HepG2 (cell line): ENCODE measurements around the gene STAT4. TPM values are rescaled to one million over a fixed set of nuclear protein-coding genes. Genes with fewer than 3 reads are reported as not detected.
A peak's percentile ranks its signal among the peaks of the same experiment; 100 is the strongest.

Source experiments
- ATRX ChIP-seq: sonication (generic); formaldehyde crosslinking; IDR thresholded peaks from 2 replicates; pipeline ENCODE4 v1.4.0; 2020; ENCODE audit warnings: missing genetic modification reagents, borderline replicate concordance
- FOXO1 ChIP-seq: sonication (generic); formaldehyde crosslinking; IDR thresholded peaks from 2 replicates; pipeline ENCODE4 v1.4.0; 2020; ENCODE audit warnings: missing genetic modification reagents
- MTA1 ChIP-seq: sonication (generic); formaldehyde crosslinking; IDR thresholded peaks from 2 replicates; pipeline ENCODE4 v1.4.0; 2020; ENCODE audit warnings: missing genetic modification reagents, mild to moderate bottlenecking, borderline replicate concordance
- SRSF4 ChIP-seq: fragments of 200-400 bp; formaldehyde crosslinking; IDR thresholded peaks from one replicate; pipeline ENCODE4 v1.6.1; 2018; ENCODE audit warnings: mild to moderate bottlenecking, low read depth, low read length, moderate library complexity; ENCODE audit not compliant: poor library complexity, severe bottlenecking
- TCF12 ChIP-seq, 2 experiments: fragments of 450-650 bp in 1 of 2; sonication (generic) in 1 of 2; formaldehyde crosslinking in 1 of 2; IDR thresholded peaks; 2 replicates each; pipeline versions ENCODE4 v1.6.1 to v1.8.0; 2017 to 2022; ENCODE audit warnings: antibody characterized with exemption in 1 of 2, mild to moderate bottlenecking in 1 of 2, missing genetic modification reagents in 1 of 2, moderate library complexity in 1 of 2
- TEAD3 ChIP-seq: optimal IDR thresholded peaks from 2 replicates; pipeline ENCODE3; 2016; ENCODE audit warnings: borderline replicate concordance
- THAP8 ChIP-seq: sonication (generic); formaldehyde crosslinking; IDR thresholded peaks from 2 replicates; pipeline ENCODE4 v1.5.1; 2020; ENCODE audit warnings: missing genetic modification reagents, mild to moderate bottlenecking, borderline replicate concordance
- UBTF ChIP-seq: sonication (generic); formaldehyde crosslinking; IDR thresholded peaks from 2 replicates; pipeline ENCODE4 v1.4.0; 2020; ENCODE audit warnings: mild to moderate bottlenecking, missing genetic modification reagents
- XRCC5 ChIP-seq: fragments of 200-400 bp; formaldehyde crosslinking; optimal IDR thresholded peaks from 2 replicates; pipeline ENCODE3; 2017; ENCODE audit warnings: mild to moderate bottlenecking, low read length
- YY1 ChIP-seq: IDR thresholded peaks from 2 replicates; pipeline ENCODE4 v1.6.1; 2011; ENCODE audit warnings: low read length, low read depth, moderate library complexity, mild to moderate bottlenecking; ENCODE audit not compliant: insufficient read depth, insufficient replicate concordance
- ZNF496 ChIP-seq: sonication (generic); formaldehyde crosslinking; IDR thresholded peaks from 2 replicates; pipeline ENCODE4 v1.8.1; 2023; ENCODE audit warnings: mild to moderate bottlenecking, moderate library complexity, missing genetic modification reagents; ENCODE audit not compliant: insufficient replicate concordance
- ZNF580 ChIP-seq: IDR thresholded peaks from 2 replicates; pipeline ENCODE4 v1.6.1; 2016; ENCODE audit warnings: low read depth, borderline replicate concordance
- polyA plus RNA-seq, 8 experiments: library from polyadenylated mRNA; depleted of rRNA in 3 of 8; stranded (reverse) in 7 of 8; unstranded in 1 of 8; fragments of >200 nt; fragmentation: Illumina TruSeq in 4 of 8; extraction: Trizol in 4 of 8; gene quantifications; 2 replicates each; pipeline versions ENCODE4 v1.2.1 to v1.2.3, GENCODE V29; 2011 to 2016; ENCODE audit warnings: low read depth in 4 of 8, missing spikeins in 1 of 8, mixed read lengths in 1 of 8; ENCODE audit not compliant: insufficient read depth in 1 of 8
- total RNA-seq, 5 experiments: library from RNA; depleted of rRNA; stranded (reverse); fragments of >200 nt; fragmentation: Illumina TruSeq; extraction: Trizol; gene quantifications; 2 replicates each; pipeline ENCODE4 v1.2.3, GENCODE V29; 2016; ENCODE audit warnings: low read depth in 1 of 5
- TF ChIP-seq, protein P1 (sequence below): sonication (generic); formaldehyde crosslinking; IDR thresholded peaks from 2 replicates; pipeline ENCODE4 v1.4.0; 2020; ENCODE audit warnings: missing genetic modification reagents
- TF ChIP-seq, protein P2 (sequence below): sonication (generic); formaldehyde crosslinking; IDR thresholded peaks from 2 replicates; pipeline ENCODE4 v1.8.1; 2023; ENCODE audit warnings: missing genetic modification reagents, inconsistent platforms, borderline replicate concordance
- TF ChIP-seq, protein P3 (sequence below): sonication (generic); formaldehyde crosslinking; IDR thresholded peaks from 2 replicates; pipeline ENCODE4 v1.9.0; 2021; ENCODE audit warnings: missing genetic modification reagents, borderline replicate concordance
- TF ChIP-seq, protein P4 (sequence below): sonication (generic); formaldehyde crosslinking; IDR thresholded peaks from 2 replicates; pipeline ENCODE4 v1.9.0; 2021; ENCODE audit warnings: missing genetic modification reagents, mild to moderate bottlenecking, borderline replicate concordance

The STAT4 gene
- total and polyA plus RNA-seq, 2 of the 13 experiments (the other 11 are each of a cell fraction or from before 2014, with no cell fraction given) = 0.37 TPM; not detected in 1

DNA sequence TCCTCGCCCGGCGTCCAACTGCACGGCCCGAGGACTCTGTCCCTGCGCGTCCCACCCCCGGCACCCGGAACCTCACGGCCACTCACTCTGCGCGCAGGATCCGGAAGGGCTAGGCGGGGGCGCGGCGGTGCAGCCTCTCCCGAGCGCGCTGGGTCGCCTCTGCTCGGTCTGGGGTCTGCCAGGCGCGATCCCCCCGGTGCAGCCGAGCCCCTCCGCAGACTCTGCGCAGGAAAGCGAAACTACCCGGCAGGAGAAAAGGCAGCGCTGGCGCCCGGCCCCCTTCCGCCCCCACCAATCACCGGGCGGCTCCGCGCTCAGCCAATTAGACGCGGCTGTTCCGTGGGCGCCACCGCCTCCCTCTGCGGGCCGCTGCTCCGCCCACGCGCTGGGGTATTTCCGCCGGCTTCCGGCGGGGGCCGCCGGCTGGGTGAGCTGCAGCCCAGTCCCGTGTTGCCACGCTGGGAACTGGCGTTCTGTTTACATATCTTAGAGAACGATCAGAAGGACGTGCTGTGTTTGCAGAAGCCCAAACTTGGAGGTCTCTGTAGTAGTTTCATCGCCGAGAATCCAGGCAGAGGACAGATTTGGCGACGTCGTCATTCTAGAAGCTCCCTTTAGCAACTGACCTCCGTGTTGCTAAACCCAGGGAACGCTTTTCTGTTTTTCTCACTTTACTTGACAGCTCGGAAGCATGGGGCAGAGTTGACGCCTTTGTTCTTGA, 136.7 kb downstream of the STAT4 start, which contains the start of gene STAT1 (continued):
- TF ChIP-seq UBTF (CRISPR knock-in tag) (peak; percentile 92), ZNF580 (CRISPR knock-in tag) (peak; percentile 97), TCF12 (IDR thresholded peaks at IDR 0.05) (no peak), TCF12 (CRISPR knock-in tag; IDR thresholded peaks at IDR 0.05) (peak; percentile 86), ZNF496 (CRISPR knock-in tag) (no peak), YY1 (peak; percentile 85), ATRX (CRISPR knock-in tag) (peak; percentile 35; the same call in 1 of the 2 replicates), SRSF4 (no peak), MTA1 (CRISPR knock-in tag) (peak; percentile 93; the same call in 1 of the 2 replicates), THAP8 (CRISPR knock-in tag) (peak; percentile 97; the same call in 1 of the 2 replicates), XRCC5 (peak; percentile 98), TEAD3 (CRISPR knock-in tag) (peak; percentile 92), FOXO1 (peak; percentile 86)
- TF ChIP-seq, protein P1, sequence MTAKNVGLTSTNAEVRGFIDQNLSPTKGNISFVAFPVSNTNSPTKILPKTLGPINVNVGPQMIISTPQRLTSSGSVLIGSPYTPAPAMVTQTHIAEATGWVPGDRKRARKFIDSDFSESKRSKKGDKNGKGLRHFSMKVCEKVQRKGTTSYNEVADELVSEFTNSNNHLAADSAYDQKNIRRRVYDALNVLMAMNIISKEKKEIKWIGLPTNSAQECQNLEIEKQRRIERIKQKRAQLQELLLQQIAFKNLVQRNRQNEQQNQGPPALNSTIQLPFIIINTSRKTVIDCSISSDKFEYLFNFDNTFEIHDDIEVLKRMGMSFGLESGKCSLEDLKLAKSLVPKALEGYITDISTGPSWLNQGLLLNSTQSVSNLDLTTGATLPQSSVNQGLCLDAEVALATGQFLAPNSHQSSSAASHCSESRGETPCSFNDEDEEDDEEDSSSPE = peak; percentile 98
- TF ChIP-seq, protein P2, sequence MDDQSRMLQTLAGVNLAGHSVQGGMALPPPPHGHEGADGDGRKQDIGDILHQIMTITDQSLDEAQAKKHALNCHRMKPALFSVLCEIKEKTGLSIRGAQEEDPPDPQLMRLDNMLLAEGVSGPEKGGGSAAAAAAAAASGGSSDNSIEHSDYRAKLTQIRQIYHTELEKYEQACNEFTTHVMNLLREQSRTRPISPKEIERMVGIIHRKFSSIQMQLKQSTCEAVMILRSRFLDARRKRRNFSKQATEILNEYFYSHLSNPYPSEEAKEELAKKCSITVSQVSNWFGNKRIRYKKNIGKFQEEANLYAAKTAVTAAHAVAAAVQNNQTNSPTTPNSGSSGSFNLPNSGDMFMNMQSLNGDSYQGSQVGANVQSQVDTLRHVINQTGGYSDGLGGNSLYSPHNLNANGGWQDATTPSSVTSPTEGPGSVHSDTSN (CRISPR knock-in tag) = no peak
- TF ChIP-seq, protein P3, sequence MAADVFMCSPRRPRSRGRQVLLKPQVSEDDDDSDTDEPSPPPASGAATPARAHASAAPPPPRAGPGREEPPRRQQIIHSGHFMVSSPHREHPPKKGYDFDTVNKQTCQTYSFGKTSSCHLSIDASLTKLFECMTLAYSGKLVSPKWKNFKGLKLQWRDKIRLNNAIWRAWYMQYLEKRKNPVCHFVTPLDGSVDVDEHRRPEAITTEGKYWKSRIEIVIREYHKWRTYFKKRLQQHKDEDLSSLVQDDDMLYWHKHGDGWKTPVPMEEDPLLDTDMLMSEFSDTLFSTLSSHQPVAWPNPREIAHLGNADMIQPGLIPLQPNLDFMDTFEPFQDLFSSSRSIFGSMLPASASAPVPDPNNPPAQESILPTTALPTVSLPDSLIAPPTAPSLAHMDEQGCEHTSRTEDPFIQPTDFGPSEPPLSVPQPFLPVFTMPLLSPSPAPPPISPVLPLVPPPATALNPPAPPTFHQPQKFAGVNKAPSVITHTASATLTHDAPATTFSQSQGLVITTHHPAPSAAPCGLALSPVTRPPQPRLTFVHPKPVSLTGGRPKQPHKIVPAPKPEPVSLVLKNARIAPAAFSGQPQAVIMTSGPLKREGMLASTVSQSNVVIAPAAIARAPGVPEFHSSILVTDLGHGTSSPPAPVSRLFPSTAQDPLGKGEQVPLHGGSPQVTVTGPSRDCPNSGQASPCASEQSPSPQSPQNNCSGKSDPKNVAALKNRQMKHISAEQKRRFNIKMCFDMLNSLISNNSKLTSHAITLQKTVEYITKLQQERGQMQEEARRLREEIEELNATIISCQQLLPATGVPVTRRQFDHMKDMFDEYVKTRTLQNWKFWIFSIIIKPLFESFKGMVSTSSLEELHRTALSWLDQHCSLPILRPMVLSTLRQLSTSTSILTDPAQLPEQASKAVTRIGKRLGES = no peak
- TF ChIP-seq, protein P4, sequence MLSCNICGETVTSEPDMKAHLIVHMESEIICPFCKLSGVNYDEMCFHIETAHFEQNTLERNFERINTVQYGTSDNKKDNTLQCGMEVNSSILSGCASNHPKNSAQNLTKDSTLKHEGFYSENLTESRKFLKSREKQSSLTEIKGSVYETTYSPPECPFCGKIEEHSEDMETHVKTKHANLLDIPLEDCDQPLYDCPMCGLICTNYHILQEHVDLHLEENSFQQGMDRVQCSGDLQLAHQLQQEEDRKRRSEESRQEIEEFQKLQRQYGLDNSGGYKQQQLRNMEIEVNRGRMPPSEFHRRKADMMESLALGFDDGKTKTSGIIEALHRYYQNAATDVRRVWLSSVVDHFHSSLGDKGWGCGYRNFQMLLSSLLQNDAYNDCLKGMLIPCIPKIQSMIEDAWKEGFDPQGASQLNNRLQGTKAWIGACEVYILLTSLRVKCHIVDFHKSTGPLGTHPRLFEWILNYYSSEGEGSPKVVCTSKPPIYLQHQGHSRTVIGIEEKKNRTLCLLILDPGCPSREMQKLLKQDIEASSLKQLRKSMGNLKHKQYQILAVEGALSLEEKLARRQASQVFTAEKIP (CRISPR knock-in tag) = no peak
